WTC11 (cell line): ENCODE measurements around the gene AP3B2. TPM values are rescaled to one million over a fixed set of nuclear protein-coding genes. Genes with fewer than 3 reads are reported as not detected.

ENCODE experiments used
- ATAC-seq: fragments of 200-7000 bp; cut with Tn5 transposase; 2 replicates; pipeline ENCODE4 v1.10.0; 2021; ENCODE audit warnings: mild to moderate bottlenecking, moderate library complexity
- CTCF ChIA-PET: fragments of 300-600 bp; sonication (Branson Sonifier 250); formaldehyde crosslinking; loops from one replicate; lab custom pipeline; 2021; ENCODE audit warnings: antibody characterized with exemption; lab: Charles Lee
- POLR2A ChIA-PET: fragments of 350-600 bp; sonication (Branson Sonifier 250); formaldehyde crosslinking; loops from one replicate; lab custom pipeline; 2021; ENCODE audit warnings: antibody characterized with exemption; lab: Charles Lee
- DNase-seq: peaks from one replicate; pipeline ENCODE4 v3.0.0; 2021; ENCODE audit warnings: low spot score
- H3K27ac Mint-ChIP-seq: 2 replicates; pipeline ENCODE4 v1.8.0; 2021; ENCODE audit warnings: mixed read lengths
- H3K27me3 Mint-ChIP-seq: 2 replicates; pipeline ENCODE4 v1.8.0; 2021; ENCODE audit warnings: low read depth, mild to moderate bottlenecking, moderate library complexity, mixed read lengths
- H3K36me3 Mint-ChIP-seq: 2 replicates; pipeline ENCODE4 v1.8.0; 2021; ENCODE audit warnings: mixed read lengths
- H3K4me1 Mint-ChIP-seq: 2 replicates; pipeline ENCODE4 v1.8.0; 2022; ENCODE audit warnings: mixed read lengths
- H3K4me3 Mint-ChIP-seq: 2 replicates; pipeline ENCODE4 v1.8.0; 2021; ENCODE audit warnings: mild to moderate bottlenecking, moderate library complexity, mixed read lengths
- H3K9me3 Mint-ChIP-seq: 2 replicates; pipeline ENCODE4 v1.8.0; 2021; ENCODE audit warnings: mixed read lengths
- GRHL2 ChIP-seq: fragments of 250-450 bp; sonication (Bioruptor Pico); IDR thresholded peaks from 2 replicates; pipeline ENCODE4 v1.8.0; 2022; ENCODE audit warnings: mild to moderate bottlenecking, moderate library complexity; ENCODE audit not compliant: insufficient replicate concordance, severe bottlenecking
- ZNF121 ChIP-seq: sonication (generic); formaldehyde crosslinking; IDR thresholded peaks from 2 replicates; pipeline ENCODE4 v1.8.0; 2023; ENCODE audit warnings: missing genetic modification reagents
- total RNA-seq: library from RNA; stranded (reverse); gene quantifications from 3 replicates; pipeline ENCODE4 v1.2.3, GENCODE V29; 2021

AP3B2 gene
- total RNA-seq, 1 experiment from 2014 or later, result 17.7 TPM

DNA sequence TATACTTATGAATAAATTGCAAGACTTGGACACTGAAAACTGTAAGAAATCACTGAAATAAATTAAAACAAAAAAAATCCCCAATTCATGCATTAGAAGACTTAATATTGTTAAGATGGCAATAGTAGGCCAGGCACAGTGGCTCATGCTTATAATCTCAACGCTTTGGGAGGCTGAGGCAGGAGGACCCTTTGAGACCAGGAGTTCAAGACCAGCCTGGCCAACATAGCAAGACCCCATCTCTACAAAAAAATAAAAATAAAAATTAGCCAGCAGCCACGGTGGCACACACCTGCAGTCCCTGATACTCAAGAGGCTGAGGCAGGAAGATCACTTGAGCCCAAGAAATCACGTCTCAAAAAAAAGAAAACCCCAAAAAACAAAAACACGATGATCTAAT lies 98.3 kb downstream of the AP3B2 start:
- H3K4me1 Mint-ChIP-seq, result no peaks in the 10 kb centered on the region
- POLR2A ChIA-PET, result no interaction called here
- ATAC-seq (no peak), DNase-seq (no peak)
- H3K27me3 Mint-ChIP-seq, result no peaks in the 10 kb centered on the region
- no peaks in the 10 kb centered on the region for H3K9me3 Mint-ChIP-seq
- H3K27ac Mint-ChIP-seq, result no peak overlapping the region
- CTCF ChIA-PET, result no interaction called here
- no peak overlapping the region for H3K4me3 Mint-ChIP-seq
- TF ChIP-seq ZNF121 (CRISPR knock-in tag) (peak; percentile 60; the same call in 1 of the 2 replicates), GRHL2 (CRISPR knock-in tag) (no peak)
- H3K36me3 Mint-ChIP-seq, result no peaks in the 10 kb centered on the region

Other genes starting within 250 kb of the AP3B2 start
- 2,241 to 2,715 TPM (median 2,561 TPM) in 3 replicates for gene RPS17, start 169.4 kb downstream of the AP3B2 start, total RNA-seq
- 2.5 to 3.9 TPM (median 3.2 TPM) in 3 replicates for gene CPEB1, start 62.5 kb downstream of the AP3B2 start, total RNA-seq
- gene FSD2, start 96.2 kb upstream of the AP3B2 start, total RNA-seq, result not detected in 3 replicates
- gene WHAMM, start 99.8 kb upstream of the AP3B2 start, total RNA-seq, result 2.8 to 3.8 TPM (median 3.2 TPM) in 3 replicates
- gene HOMER2, start 242.8 kb upstream of the AP3B2 start, total RNA-seq, result 11.7 to 17.4 TPM (median 12.1 TPM) in 3 replicates